Iris pigment epithelial cell (primary cell): ENCODE results near the gene SST.
"Not testable (repeated sequence)": the region's sequence is repeated elsewhere in the genome, so short reads cannot be mapped to it uniquely, and the experiment has no call there.

Experiments used
- DNase-seq: peaks from one replicate; pipeline ENCODE4 v3.0.0-alpha.2; 2011; ENCODE audit warnings: low read depth

The SST gene

GRCh38 chr3:187684444-187684843 lies 14.2 kb upstream of the SST start:
- DNase-seq, result no peak

- not testable (repeated sequence) for DNase-seq
Measured at GRCh38 chr3:187681756-187682155, 11.6 kb upstream of the SST start.

GRCh38 chr3:187679638-187680396 lies 9.6 kb upstream of the SST start:
- peak; percentile 79 for DNase-seq

GRCh38 chr3:187678726-187679268 lies 8.6 kb upstream of the SST start:
- DNase-seq, result peak; percentile 75

- no peak for DNase-seq
Measured at GRCh38 chr3:187677604-187678003, 7.4 kb upstream of the SST start.

GRCh38 chr3:187673012-187673411 lies 2.8 kb upstream of the SST start:
- DNase-seq, result no peak

- no peak for DNase-seq
Measured at GRCh38 chr3:187667526-187667925, 2.7 kb downstream of the SST start.

- no peak for DNase-seq
Measured at GRCh38 chr3:187665764-187666402, 4.3 kb downstream of the SST start.

- DNase-seq, result no peak
Measured at GRCh38 chr3:187665010-187665409, 5.2 kb downstream of the SST start.

GRCh38 chr3:187662848-187663409 lies 7.3 kb downstream of the SST start:
- DNase-seq, result no peak

- no peak for DNase-seq
Measured at GRCh38 chr3:187661267-187661666, 8.9 kb downstream of the SST start.

GRCh38 chr3:187651282-187651681 lies 18.9 kb downstream of the SST start:
- no peak for DNase-seq

GRCh38 chr3:187648177-187648576 lies 22.0 kb downstream of the SST start:
- no peak for DNase-seq

- DNase-seq, result no peak
Measured at GRCh38 chr3:187646906-187647660, 23.1 kb downstream of the SST start.

GRCh38 chr3:187645379-187645778 lies 24.8 kb downstream of the SST start:
- not testable (repeated sequence) for DNase-seq

GRCh38 chr3:187642861-187643260 lies 27.3 kb downstream of the SST start:
- DNase-seq, result no peak

- DNase-seq, result no peak
Measured at GRCh38 chr3:187641320-187642016, 28.7 kb downstream of the SST start.

- no peak for DNase-seq
Measured at GRCh38 chr3:187640569-187641059, 29.6 kb downstream of the SST start.

- DNase-seq, result no peak
Measured at GRCh38 chr3:187639927-187640568, 30.1 kb downstream of the SST start.

- no peak for DNase-seq
Measured at GRCh38 chr3:187636528-187636927, 33.7 kb downstream of the SST start.

- DNase-seq, result no peak
Measured at GRCh38 chr3:187630404-187630803, 39.8 kb downstream of the SST start.
